Caco-2 (cell line): ENCODE data around the gene USP25. TPM values are rescaled to one million over a fixed set of nuclear protein-coding genes. Genes with fewer than 3 reads are reported as not detected.
A peak's percentile ranks its signal among the peaks of the same experiment; 100 is the strongest.

Experiments used
- BruUV-seq: library from RNA; stranded (reverse); fragments of 400-500 nt; replicated peaks from 2 replicates; lab custom pipeline; 2021; lab: Mats Ljungman, UMichigan
- CTCF ChIA-PET: fragments of 300-600 bp; sonication (Branson Sonifier 250); formaldehyde crosslinking; loops from one replicate; lab custom pipeline; 2022; ENCODE audit warnings: antibody characterized with exemption; lab: Charles Lee
- POLR2A ChIA-PET: fragments of 300-600 bp; sonication (Branson Sonifier 250); formaldehyde crosslinking; loops from one replicate; lab custom pipeline; 2022; ENCODE audit warnings: antibody characterized with exemption; lab: Charles Lee
- DNase-seq, 2 experiments: peaks; one replicate each; pipeline versions ENCODE4 v3.0.0 to v3.0.0-alpha.2; 2020 to 2022
- H3K27me3 ChIP-seq: replicated peaks from 2 replicates; pipeline ENCODE4 v1.6.0; 2011; ENCODE audit warnings: low read length; ENCODE audit not compliant: control insufficient read depth, insufficient read depth
- H3K36me3 ChIP-seq: 2 replicates; pipeline ENCODE4 v1.5.1; 2011; ENCODE audit warnings: low read length; ENCODE audit not compliant: control insufficient read depth, insufficient read depth
- H3K4me1 ChIP-seq: fragments of 250-450 bp; sonication (Bioruptor Pico); 2 replicates; pipeline ENCODE4 v1.5.1; 2020; ENCODE audit warnings: mild to moderate bottlenecking
- H3K4me3 ChIP-seq: 2 replicates; pipeline ENCODE4 v1.5.1; 2011; ENCODE audit warnings: low read depth, mild to moderate bottlenecking, control low read depth, low read length
- H3K9me3 ChIP-seq: fragments of 250-450 bp; sonication (Bioruptor Pico); 2 replicates; pipeline ENCODE4 v1.5.1; 2020; ENCODE audit warnings: mild to moderate bottlenecking, moderate library complexity
- H3K27ac Mint-ChIP-seq: one replicate; pipeline ENCODE4 v1.8.0; 2022; ENCODE audit warnings: mixed read lengths; ENCODE audit not compliant: unreplicated experiment
- H3K27me3 Mint-ChIP-seq: one replicate; pipeline ENCODE4 v1.8.0; 2022; ENCODE audit warnings: mixed read lengths; ENCODE audit not compliant: insufficient read depth, unreplicated experiment
- H3K36me3 Mint-ChIP-seq: one replicate; pipeline ENCODE4 v1.8.0; 2022; ENCODE audit warnings: mild to moderate bottlenecking, mixed read lengths; ENCODE audit not compliant: insufficient read depth, unreplicated experiment
- H3K4me1 Mint-ChIP-seq: one replicate; pipeline ENCODE4 v1.8.0; 2022; ENCODE audit warnings: low read depth, mixed read lengths; ENCODE audit not compliant: unreplicated experiment
- H3K4me3 Mint-ChIP-seq: one replicate; pipeline ENCODE4 v1.8.0; 2022; ENCODE audit warnings: mild to moderate bottlenecking, moderate library complexity, mixed read lengths; ENCODE audit not compliant: unreplicated experiment
- H3K9me3 Mint-ChIP-seq: one replicate; pipeline ENCODE4 v1.8.0; 2022; ENCODE audit warnings: mixed read lengths; ENCODE audit not compliant: unreplicated experiment
- CTCF ChIP-seq, 2 experiments: fragments of 200-600 bp in 1 of 2; IDR thresholded peaks; 1 replicate in 1 of 2; 2 replicates in 1 of 2; pipeline versions ENCODE4 v1.5.1 to v1.8.0; 2011 to 2022; ENCODE audit warnings: antibody characterized with exemption in 1 of 2, control low read depth in 1 of 2, inconsistent platforms in 1 of 2, low read depth in 1 of 2, low read length in 1 of 2, mild to moderate bottlenecking in 1 of 2, moderate library complexity in 1 of 2; ENCODE audit not compliant: insufficient read depth in 1 of 2, severe bottlenecking in 1 of 2, unreplicated experiment in 1 of 2
- intact Hi-C: fragments of 100-400 bp; cut with micrococcal nuclease; formaldehyde crosslinking; loops from one replicate; pipeline ENCODE4 v1.10.0; 2022; ENCODE audit not compliant: unreplicated experiment
- total RNA-seq: library from RNA; stranded (reverse); gene quantifications from 2 replicates; pipeline ENCODE4 v1.2.3, GENCODE V29; 2022

USP25 gene
- total RNA-seq, 1 experiment from 2014 or later = 44.3 TPM

DNA sequence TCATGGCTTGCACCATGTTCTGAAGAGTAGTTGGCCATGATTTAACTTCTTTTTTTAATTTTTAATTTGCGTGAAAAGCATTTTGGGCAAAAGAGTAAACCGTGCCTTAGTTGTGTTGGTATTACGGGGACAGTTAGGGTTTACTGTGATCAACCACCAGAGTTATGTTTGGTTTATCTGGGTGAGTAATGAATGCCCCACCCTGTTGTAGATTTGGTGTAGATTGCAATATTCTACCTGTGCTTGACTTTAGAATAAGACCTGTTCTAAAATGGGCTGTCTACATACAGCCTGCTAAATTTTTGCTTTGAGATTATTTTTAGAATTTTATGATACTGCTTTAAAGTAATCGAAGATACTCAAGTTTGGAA lies 1.4 kb downstream of the USP25 start:
- H3K27me3 Mint-ChIP-seq = no peaks in the 10 kb centered on the region
- peak overlapping the region; percentile 93 for H3K27ac Mint-ChIP-seq
- TF ChIP-seq CTCF (IDR thresholded peaks at IDR 0.05; ENCODE audit: insufficient read depth in 1 of 2, low read depth in 1 of 2, low read length in 1 of 2, severe bottlenecking in 1 of 2, unreplicated experiment in 1 of 2) = no peak
- peak overlapping the region; percentile 93 for H3K4me3 ChIP-seq
- DNase-seq = no peak
- H3K4me1 ChIP-seq = peaks cover 19% of the 10 kb centered on the region
- no peaks in the 10 kb centered on the region for H3K9me3 Mint-ChIP-seq
- intact Hi-C loops = loop anchor here (5.0 kb wide), 1 partner anchor 96 kb away; no protein-coding TSS in a partner anchor
- peaks cover 11% of the 10 kb centered on the region for H3K36me3 Mint-ChIP-seq
- no peaks in the 10 kb centered on the region for H3K9me3 ChIP-seq
- TSS peak; percentile 43 for BruUV-seq
- no peaks in the 10 kb centered on the region for H3K36me3 ChIP-seq
- H3K4me3 Mint-ChIP-seq = peak overlapping the region; percentile 94
- POLR2A ChIA-PET = no interaction called here
- CTCF ChIA-PET = no interaction called here
- H3K4me1 Mint-ChIP-seq = peaks cover 13% of the 10 kb centered on the region
- H3K27me3 ChIP-seq = no peaks in the 10 kb centered on the region

DNA sequence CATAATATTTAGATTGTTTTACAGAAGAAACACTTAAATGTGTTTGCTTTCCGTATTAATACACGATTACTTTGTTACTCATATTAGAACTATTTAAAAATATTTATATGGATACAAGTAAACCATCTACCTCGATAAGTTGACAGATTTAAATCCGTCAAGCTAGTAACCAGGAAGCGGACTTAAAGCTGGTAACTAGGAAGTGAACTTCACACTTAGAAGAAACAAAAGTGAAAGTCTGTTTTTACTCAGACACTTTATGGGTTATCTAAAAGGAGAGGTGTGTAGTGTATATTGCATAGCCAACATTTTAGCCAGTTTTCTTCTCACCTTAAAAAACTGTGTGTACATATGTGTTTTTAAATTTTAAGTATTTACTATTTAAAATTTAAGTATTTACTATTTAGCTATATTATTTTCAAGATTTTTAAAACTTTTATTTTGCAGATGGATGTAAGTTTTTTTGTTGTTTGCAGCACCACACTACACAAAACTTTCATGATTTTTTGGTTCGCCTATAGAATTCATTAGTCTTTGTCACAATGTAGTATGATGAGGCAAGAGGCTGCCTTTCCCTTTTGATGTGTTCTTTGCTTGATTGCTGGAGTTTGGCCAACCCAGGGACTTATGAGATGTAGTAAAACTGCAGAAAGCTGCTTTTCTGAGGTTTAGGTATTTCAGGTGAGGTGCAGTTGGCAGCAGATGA lies 2.7 kb downstream of the USP25 start:
- no peak for TF ChIP-seq CTCF (IDR thresholded peaks at IDR 0.05; ENCODE audit: insufficient read depth in 1 of 2, low read depth in 1 of 2, low read length in 1 of 2, severe bottlenecking in 1 of 2, unreplicated experiment in 1 of 2)
- H3K36me3 ChIP-seq = no peaks in the 10 kb centered on the region
- intact Hi-C loops = loop anchor here (5.0 kb wide), 1 partner anchor 95 kb away; no protein-coding TSS in a partner anchor
- Mint-ChIP-seq H3K36me3 (peaks cover 11% of the 10 kb centered on the region), H3K9me3 (no peaks in the 10 kb centered on the region), H3K4me1 (peaks cover 22% of the 10 kb centered on the region), H3K27ac (no peak overlapping the region), H3K4me3 (peak overlapping the region; percentile 94), H3K27me3 (no peaks in the 10 kb centered on the region)
- H3K4me3 ChIP-seq = peak overlapping the region; percentile 93; the same call in 1 of the 2 replicates
- BruUV-seq = no TSS peak
- ChIA-PET CTCF (no interaction called here), POLR2A (no interaction called here)
- no peak for DNase-seq
- no peaks in the 10 kb centered on the region for H3K9me3 ChIP-seq
- H3K27me3 ChIP-seq = no peaks in the 10 kb centered on the region
- peaks cover 23% of the 10 kb centered on the region for H3K4me1 ChIP-seq

- Histone ChIP-seq H3K4me3 (no peak overlapping the region), H3K4me1 (peaks cover 23% of the 10 kb centered on the region), H3K27me3 (no peaks in the 10 kb centered on the region), H3K36me3 (no peaks in the 10 kb centered on the region), H3K9me3 (no peaks in the 10 kb centered on the region)
- H3K4me1 Mint-ChIP-seq = peaks cover 24% of the 10 kb centered on the region
- CTCF ChIA-PET = no interaction called here
- no TSS peak for BruUV-seq
- H3K36me3 Mint-ChIP-seq = peaks cover 11% of the 10 kb centered on the region
- no peak for TF ChIP-seq CTCF (IDR thresholded peaks at IDR 0.05; ENCODE audit: insufficient read depth in 1 of 2, low read depth in 1 of 2, low read length in 1 of 2, severe bottlenecking in 1 of 2, unreplicated experiment in 1 of 2)
- no peak for DNase-seq
- H3K9me3 Mint-ChIP-seq = no peaks in the 10 kb centered on the region
- POLR2A ChIA-PET = no interaction called here
- intact Hi-C loops = loop anchor here (5.0 kb wide), 1 partner anchor 94 kb away; no protein-coding TSS in a partner anchor
- H3K27ac Mint-ChIP-seq = no peak overlapping the region
- H3K4me3 Mint-ChIP-seq = peak overlapping the region; percentile 94
- H3K27me3 Mint-ChIP-seq = no peaks in the 10 kb centered on the region
Measured at GRCh38 chr21:15732996-15733329, 3.2 kb downstream of the USP25 start.
